Measurements from ENCODE around the gene BAHCC1. TPM values are rescaled to one million over a fixed set of nuclear protein-coding genes. Genes with fewer than 3 reads are reported as not detected.

Gene BAHCC1
- total RNA-seq, 1 donor from 2014 or later: 3.4 TPM

GRCh38 chr17:81428516-81428915 lies 33.3 kb downstream of the BAHCC1 start:
- no peak overlapping the region for H3K9ac ChIP-seq
- peaks cover 11% of the 10 kb centered on the region for H3F3A ChIP-seq (ENCODE audit: low read depth)
- Mint-ChIP-seq H3K27me3 (ENCODE audit: insufficient read depth, low read depth) (no peaks in the 10 kb centered on the region), H3K4me1 (peaks cover 6% of the 10 kb centered on the region), H3K27ac (no peak overlapping the region), H3K36me3 (no peaks in the 10 kb centered on the region), H3K4me3 (no peak overlapping the region), H3K9me3 (no peaks in the 10 kb centered on the region)
- H3K36me3 ChIP-seq: no peaks in the 10 kb centered on the region
- TF ChIP-seq EZH2phosphoT487 (IDR thresholded peaks at IDR 0.05): no peak
- peaks cover 9% of the 10 kb centered on the region for H3K79me2 ChIP-seq (ENCODE audit: low read depth)
- peaks cover 55% of the 10 kb centered on the region for H4K20me1 ChIP-seq (ENCODE audit: low read depth)
- H2AFZ ChIP-seq (replicated peaks): no peak overlapping the region
- no peak overlapping the region for H3K27ac ChIP-seq
- no peaks in the 10 kb centered on the region for H3K9me3 ChIP-seq (ENCODE audit: low read depth)
- no peaks in the 10 kb centered on the region for H3K27me3 ChIP-seq
- H3K4me1 ChIP-seq: peaks cover 35% of the 10 kb centered on the region
- H3K4me2 ChIP-seq: no peak overlapping the region
- H3K4me3 ChIP-seq: no peak overlapping the region
- DNase-seq (ENCODE audit: low spot score): no peak

- H3K4me2 ChIP-seq: peak overlapping the region; percentile 63
- H3F3A ChIP-seq (ENCODE audit: low read depth): peaks cover 11% of the 10 kb centered on the region
- H3K27ac ChIP-seq: no peak overlapping the region
- no peaks in the 10 kb centered on the region for H3K36me3 ChIP-seq
- H4K20me1 ChIP-seq (ENCODE audit: low read depth): peaks cover 58% of the 10 kb centered on the region
- Mint-ChIP-seq H3K27ac (no peak overlapping the region), H3K9me3 (no peaks in the 10 kb centered on the region), H3K27me3 (ENCODE audit: insufficient read depth, low read depth) (no peaks in the 10 kb centered on the region), H3K36me3 (no peaks in the 10 kb centered on the region), H3K4me3 (no peak overlapping the region), H3K4me1 (peaks cover 8% of the 10 kb centered on the region)
- no peak for TF ChIP-seq EZH2 (IDR thresholded peaks at IDR 0.05)
- no peaks in the 10 kb centered on the region for H3K9me3 ChIP-seq (ENCODE audit: low read depth)
- DNase-seq (ENCODE audit: low spot score): no peak
- peaks cover 35% of the 10 kb centered on the region for H3K4me1 ChIP-seq
- H2AFZ ChIP-seq (replicated peaks): no peak overlapping the region
- H3K27me3 ChIP-seq: no peaks in the 10 kb centered on the region
- no peak overlapping the region for H3K4me3 ChIP-seq
- no peak overlapping the region for H3K9ac ChIP-seq
- peaks cover 6% of the 10 kb centered on the region for H3K79me2 ChIP-seq (ENCODE audit: low read depth)
Observed at GRCh38 chr17:81428948-81429774, 33.9 kb downstream of the BAHCC1 start.

- no peaks in the 10 kb centered on the region for H3K36me3 ChIP-seq
- no peaks in the 10 kb centered on the region for H3K9me3 ChIP-seq (ENCODE audit: low read depth)
- H3F3A ChIP-seq (ENCODE audit: low read depth): peaks cover 11% of the 10 kb centered on the region
- Mint-ChIP-seq H3K27me3 (ENCODE audit: insufficient read depth, low read depth) (peaks cover 2% of the 10 kb centered on the region), H3K4me1 (peaks cover 10% of the 10 kb centered on the region), H3K27ac (no peak overlapping the region), H3K4me3 (no peak overlapping the region), H3K36me3 (no peaks in the 10 kb centered on the region), H3K9me3 (no peaks in the 10 kb centered on the region)
- no peak overlapping the region for H3K4me3 ChIP-seq
- H3K79me2 ChIP-seq (ENCODE audit: low read depth): no peaks in the 10 kb centered on the region
- H3K27ac ChIP-seq: no peak overlapping the region
- peaks cover 65% of the 10 kb centered on the region for H4K20me1 ChIP-seq (ENCODE audit: low read depth)
- H2AFZ ChIP-seq (replicated peaks): no peak overlapping the region
- H3K4me1 ChIP-seq: peaks cover 35% of the 10 kb centered on the region
- H3K4me2 ChIP-seq: peak overlapping the region; percentile 63
- peak; percentile 83 for DNase-seq (ENCODE audit: low spot score)
- TF ChIP-seq CTCF (IDR thresholded peaks at IDR 0.05) (peak; percentile 35), EZH2 (IDR thresholded peaks at IDR 0.05) (no peak)
- H3K9ac ChIP-seq: no peak overlapping the region
- H3K27me3 ChIP-seq: no peaks in the 10 kb centered on the region
Observed at GRCh38 chr17:81429821-81430551, 34.7 kb downstream of the BAHCC1 start.

GRCh38 chr17:81431545-81432482 lies 36.6 kb downstream of the BAHCC1 start:
- Mint-ChIP-seq H3K9me3 (no peaks in the 10 kb centered on the region), H3K36me3 (no peaks in the 10 kb centered on the region), H3K27me3 (ENCODE audit: insufficient read depth, low read depth) (peaks cover 2% of the 10 kb centered on the region), H3K4me3 (no peak overlapping the region), H3K4me1 (peaks cover 16% of the 10 kb centered on the region), H3K27ac (no peak overlapping the region)
- Histone ChIP-seq H3K4me3 (no peak overlapping the region), H3K36me3 (no peaks in the 10 kb centered on the region), H3F3A (ENCODE audit: low read depth) (peaks cover 12% of the 10 kb centered on the region), H3K9ac (no peak overlapping the region), H4K20me1 (ENCODE audit: low read depth) (peaks cover 80% of the 10 kb centered on the region), H3K4me1 (peaks cover 53% of the 10 kb centered on the region), H3K79me2 (ENCODE audit: low read depth) (no peaks in the 10 kb centered on the region), H3K9me3 (ENCODE audit: low read depth) (no peaks in the 10 kb centered on the region), H2AFZ (replicated peaks) (no peak overlapping the region), H3K27ac (no peak overlapping the region), H3K27me3 (no peaks in the 10 kb centered on the region), H3K4me2 (no peak overlapping the region)
- no peak for TF ChIP-seq EZH2 (IDR thresholded peaks at IDR 0.05)
- no peak for TF ChIP-seq CTCF (IDR thresholded peaks at IDR 0.05)
- no peak for TF ChIP-seq EZH2phosphoT487 (IDR thresholded peaks at IDR 0.05)
- DNase-seq (ENCODE audit: low spot score): no peak

Data from neural progenitor cell (in vitro differentiated cells).